ENCODE data around the gene UMPS.

UMPS gene

GRCh38 chr3:124748560-124749198 lies 18.4 kb downstream of the UMPS start:
- TF ChIP-seq, protein P1, sequence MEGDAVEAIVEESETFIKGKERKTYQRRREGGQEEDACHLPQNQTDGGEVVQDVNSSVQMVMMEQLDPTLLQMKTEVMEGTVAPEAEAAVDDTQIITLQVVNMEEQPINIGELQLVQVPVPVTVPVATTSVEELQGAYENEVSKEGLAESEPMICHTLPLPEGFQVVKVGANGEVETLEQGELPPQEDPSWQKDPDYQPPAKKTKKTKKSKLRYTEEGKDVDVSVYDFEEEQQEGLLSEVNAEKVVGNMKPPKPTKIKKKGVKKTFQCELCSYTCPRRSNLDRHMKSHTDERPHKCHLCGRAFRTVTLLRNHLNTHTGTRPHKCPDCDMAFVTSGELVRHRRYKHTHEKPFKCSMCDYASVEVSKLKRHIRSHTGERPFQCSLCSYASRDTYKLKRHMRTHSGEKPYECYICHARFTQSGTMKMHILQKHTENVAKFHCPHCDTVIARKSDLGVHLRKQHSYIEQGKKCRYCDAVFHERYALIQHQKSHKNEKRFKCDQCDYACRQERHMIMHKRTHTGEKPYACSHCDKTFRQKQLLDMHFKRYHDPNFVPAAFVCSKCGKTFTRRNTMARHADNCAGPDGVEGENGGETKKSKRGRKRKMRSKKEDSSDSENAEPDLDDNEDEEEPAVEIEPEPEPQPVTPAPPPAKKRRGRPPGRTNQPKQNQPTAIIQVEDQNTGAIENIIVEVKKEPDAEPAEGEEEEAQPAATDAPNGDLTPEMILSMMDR (IDR thresholded peaks at IDR 0.05): no peak

DNA sequence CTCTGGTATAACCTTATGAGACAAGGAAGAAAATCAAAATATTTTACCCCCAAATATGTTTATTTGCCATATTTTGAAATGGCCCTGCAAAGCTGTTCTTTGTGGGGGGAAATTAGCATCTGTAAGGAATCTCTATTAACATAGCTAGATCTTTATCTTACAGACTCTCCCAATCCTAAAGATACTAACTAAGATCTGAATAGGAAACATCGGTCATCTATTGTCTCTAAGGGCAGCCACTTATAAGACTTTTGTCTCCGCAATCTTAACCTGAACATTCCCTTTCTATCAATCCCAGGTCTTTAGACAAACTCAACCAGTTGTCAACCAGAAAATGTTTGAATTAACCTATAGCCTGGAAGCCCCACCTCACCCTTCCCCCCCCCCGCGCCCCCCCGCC lies 21.2 kb downstream of the UMPS start:
- TF ChIP-seq, protein P1 (IDR thresholded peaks at IDR 0.05): no peak

DNA sequence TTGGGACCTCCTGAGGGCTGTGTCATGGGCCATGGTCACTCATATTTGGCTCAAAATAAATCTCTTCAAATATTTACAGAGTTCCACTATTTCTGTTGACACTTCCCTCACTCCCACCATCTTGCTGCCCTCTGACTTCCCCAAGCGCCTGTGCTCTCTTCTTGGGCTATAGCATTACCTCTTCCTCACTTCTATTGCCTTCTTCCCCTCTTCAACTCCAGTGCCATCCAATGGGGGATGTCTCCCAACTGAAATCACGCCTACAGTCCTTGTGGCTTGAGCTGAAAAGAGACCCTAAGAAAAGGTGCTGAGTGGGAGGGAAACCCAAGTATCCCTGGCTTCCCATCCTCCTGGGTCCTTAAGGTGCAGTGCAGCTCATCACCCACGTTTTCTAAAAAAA lies 21.8 kb downstream of the UMPS start:
- TF ChIP-seq, protein P1 (IDR thresholded peaks at IDR 0.05): no peak

- TF ChIP-seq, protein P1 (IDR thresholded peaks at IDR 0.05): no peak
These were observed 28.8 kb downstream of the UMPS start for GRCh38 chr3:124758851-124759635.

DNA sequence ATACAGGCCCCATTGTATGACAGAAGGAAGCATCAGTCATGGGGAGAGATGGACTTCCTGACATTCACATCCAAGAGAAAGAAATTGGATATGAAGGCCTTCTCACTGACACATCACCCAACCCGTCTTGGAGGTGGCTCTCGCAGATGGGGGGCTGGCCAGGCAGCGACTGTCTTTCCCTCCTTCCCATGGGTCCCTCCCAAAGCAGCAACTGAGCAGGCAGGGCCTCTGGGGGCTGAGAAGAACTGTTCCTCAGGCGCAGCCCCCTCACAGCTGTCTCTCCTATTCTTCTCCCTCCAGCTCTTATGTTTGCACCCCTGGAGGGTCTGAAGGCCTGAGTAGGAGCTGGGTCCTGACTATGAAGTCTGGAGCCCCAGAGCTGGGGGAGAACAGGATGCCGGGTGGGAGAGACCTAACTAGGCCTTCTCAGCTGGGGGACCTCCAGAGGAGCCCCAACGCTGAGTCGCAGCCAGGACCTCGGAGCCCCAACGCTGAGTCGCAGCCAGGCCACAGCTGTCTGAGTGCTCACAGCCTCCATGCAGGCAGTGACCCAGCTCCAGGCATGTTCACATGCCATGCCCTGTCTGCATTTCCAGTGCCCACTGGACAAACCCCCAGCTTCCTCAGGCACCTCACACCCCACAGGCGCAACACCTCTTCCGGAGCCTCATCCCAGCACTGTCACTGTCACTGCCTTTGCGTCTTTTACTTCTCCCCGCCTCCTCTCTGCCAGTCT lies 29.6 kb downstream of the UMPS start:
- TF ChIP-seq, protein P1 (IDR thresholded peaks at IDR 0.05): no peak

DNA sequence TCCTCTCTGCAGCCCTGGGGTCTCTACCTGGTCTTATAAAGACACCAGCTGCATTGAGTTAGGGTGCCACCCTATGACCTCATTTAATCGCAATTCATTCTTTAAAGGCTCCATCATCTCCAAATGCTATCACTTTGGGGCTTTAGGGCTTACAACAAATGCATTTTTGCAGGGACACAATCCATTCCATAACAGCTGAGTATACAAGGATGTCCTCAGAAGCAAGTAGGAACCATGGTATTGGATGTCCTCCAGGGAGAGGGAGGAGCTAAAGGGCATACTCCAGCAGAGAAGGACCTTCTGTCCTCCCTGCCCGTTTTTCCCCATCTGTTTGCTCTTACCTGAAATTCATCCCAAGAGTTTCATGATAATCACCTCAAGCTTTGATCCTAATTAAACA lies 30.3 kb downstream of the UMPS start:
- TF ChIP-seq, protein P1 (IDR thresholded peaks at IDR 0.05): no peak

DNA sequence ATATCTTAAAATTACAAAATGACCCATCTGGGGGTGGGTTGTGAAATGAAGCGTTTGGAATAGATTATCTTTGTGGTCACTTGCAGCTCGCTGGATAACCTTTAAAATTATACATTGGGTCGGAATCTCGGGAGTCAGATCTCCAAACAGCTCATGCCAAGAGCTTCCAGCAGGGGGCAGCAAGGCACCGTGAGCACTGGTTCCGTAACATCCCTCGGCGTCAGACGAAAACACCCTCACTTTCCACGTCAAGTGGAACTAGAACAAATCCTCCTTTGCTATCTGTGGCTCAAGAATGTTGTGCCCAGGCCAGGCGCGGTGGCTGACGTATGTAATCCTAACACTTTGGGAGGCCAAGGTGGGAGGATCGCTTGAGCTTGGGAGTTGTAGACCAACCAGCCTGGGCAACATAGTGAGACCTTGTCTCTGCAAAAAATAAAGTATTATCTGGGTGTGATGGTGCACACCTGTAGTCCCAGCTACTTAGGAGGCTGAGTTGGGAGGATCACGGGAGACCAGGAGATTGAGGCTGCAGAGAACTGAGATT lies 31.1 kb downstream of the UMPS start:
- TF ChIP-seq, protein P1 (IDR thresholded peaks at IDR 0.05): peak; percentile 94
